ENCODE measurements around the gene ZNF207.
"Not testable (repeated sequence)": the region's sequence is repeated elsewhere in the genome, so short reads cannot be mapped to it uniquely, and the experiment has no call there.

The ZNF207 gene

GRCh38 chr17:32342603-32343325, 7.2 kb upstream of the ZNF207 start:
- H3K4me3 ChIP-seq (ENCODE audit: control insufficient read depth in 1 of 7, extremely low read depth in 1 of 7, insufficient read depth in 4 of 7, low read depth in 2 of 7, low read length in 6 of 7): peak overlapping the region in 6 of 7 experiments; percentile 76 to 91 (median 82)

GRCh38 chr17:32345951-32346600, 3.9 kb upstream of the ZNF207 start:
- H3K36me3 ChIP-seq (ENCODE audit: control insufficient read depth in 4 of 4, insufficient read depth in 4 of 4, low read length in 3 of 4): no peaks in the 10 kb centered on the region
- H3K27ac ChIP-seq (ENCODE audit: insufficient read depth in 1 of 2, low read depth in 1 of 2, low read length in 2 of 2, poor library complexity in 1 of 2, severe bottlenecking in 2 of 2): no peak overlapping the region
- 99% methylated on average over 9 of the region's 11 CpGs for WGBS (ENCODE audit: insufficient coverage)
- ChIA-PET POLR2A (no interaction called here), CTCF (interaction anchor here (0.8 to 1.1 kb wide), 2 partner anchors 27 to 208 kb away, joined by 3 read pairs; no protein-coding TSS in a partner anchor)
- no peaks in the 10 kb centered on the region for H3K27me3 ChIP-seq (replicated peaks in 2 of 5; ENCODE audit: control insufficient read depth in 4 of 5, insufficient read depth in 5 of 5, low read length in 4 of 5)
- peaks cover 9 to 31% (median 25%) of the 10 kb centered on the region in 4 experiments for H3K4me1 ChIP-seq (ENCODE audit: control extremely low read depth in 1 of 4, control insufficient read depth in 4 of 4, insufficient read depth in 4 of 4, low read length in 3 of 4)
- H3K9me3 ChIP-seq (ENCODE audit: control extremely low read depth in 1 of 5, control insufficient read depth in 4 of 5, insufficient read depth in 2 of 5, low read depth in 1 of 5, low read length in 4 of 5): no peaks in the 10 kb centered on the region
- no peak for DNase-seq
- H3K4me3 ChIP-seq (ENCODE audit: control insufficient read depth in 1 of 7, extremely low read depth in 1 of 7, insufficient read depth in 4 of 7, low read depth in 2 of 7, low read length in 6 of 7): no peak overlapping the region

More at GRCh38 chr17:32342603-32343325, 7.2 kb upstream of the ZNF207 start:
- DNase-seq: peak in 2 of 3 donors; percentile 47 to 56
- Histone ChIP-seq H3K4me1 (ENCODE audit: control extremely low read depth in 1 of 4, control insufficient read depth in 4 of 4, insufficient read depth in 4 of 4, low read length in 3 of 4) (peaks cover 8 to 25% (median 16%) of the 10 kb centered on the region in 4 experiments), H3K36me3 (ENCODE audit: control insufficient read depth in 4 of 4, insufficient read depth in 4 of 4, low read length in 3 of 4) (peaks cover 0 to 12% (median 8%) of the 10 kb centered on the region in 4 experiments), H3K27me3 (replicated peaks in 2 of 5; ENCODE audit: control insufficient read depth in 4 of 5, insufficient read depth in 5 of 5, low read length in 4 of 5) (no peaks in the 10 kb centered on the region), H3K9me3 (ENCODE audit: control extremely low read depth in 1 of 5, control insufficient read depth in 4 of 5, insufficient read depth in 2 of 5, low read depth in 1 of 5, low read length in 4 of 5) (no peaks in the 10 kb centered on the region), H3K27ac (ENCODE audit: insufficient read depth in 1 of 2, low read depth in 1 of 2, low read length in 2 of 2, poor library complexity in 1 of 2, severe bottlenecking in 2 of 2) (peak overlapping the region; percentile 67 to 85)
- POLR2A ChIA-PET: interaction anchor here (2.0 kb wide), 1 partner anchor 8 kb away, joined by 7 read pairs; no protein-coding TSS in a partner anchor
- CTCF ChIA-PET: no interaction called here
- WGBS (ENCODE audit: insufficient coverage): 90% methylated on average over 11 of the region's 14 CpGs

GRCh38 chr17:32348483-32348800, 1.5 kb upstream of the ZNF207 start:
- POLR2A ChIA-PET: interaction anchor here (0.7 kb wide), 1 partner anchor 29 kb away, joined by 4 read pairs; no protein-coding TSS in a partner anchor

GRCh38 chr17:32349503-32349853, 479 bp upstream of the ZNF207 start:
- CTCF ChIA-PET: no interaction called here
- no peaks in the 10 kb centered on the region for H3K9me3 ChIP-seq (ENCODE audit: control extremely low read depth in 1 of 5, control insufficient read depth in 4 of 5, insufficient read depth in 2 of 5, low read depth in 1 of 5, low read length in 4 of 5)
- peaks cover 7 to 33% (median 19%) of the 10 kb centered on the region in 4 experiments for H3K4me1 ChIP-seq (ENCODE audit: control extremely low read depth in 1 of 4, control insufficient read depth in 4 of 4, insufficient read depth in 4 of 4, low read length in 3 of 4)
- no peak for DNase-seq
- no peaks in the 10 kb centered on the region for H3K27me3 ChIP-seq (replicated peaks in 2 of 5; ENCODE audit: control insufficient read depth in 4 of 5, insufficient read depth in 5 of 5, low read length in 4 of 5)
- H3K4me3 ChIP-seq (ENCODE audit: control insufficient read depth in 1 of 7, extremely low read depth in 1 of 7, insufficient read depth in 4 of 7, low read depth in 2 of 7, low read length in 6 of 7): peak overlapping the region in 6 of 7 experiments; percentile 96 to 100 (median 99)
- 16% methylated on average over 15 of the region's 15 CpGs for WGBS (ENCODE audit: insufficient coverage)
- POLR2A ChIA-PET: interaction anchor here (0.9 kb wide), 1 partner anchor 9 kb away, joined by 3 read pairs; no protein-coding TSS in a partner anchor
- peak overlapping the region; percentile 99 for H3K27ac ChIP-seq (ENCODE audit: insufficient read depth in 1 of 2, low read depth in 1 of 2, low read length in 2 of 2, poor library complexity in 1 of 2, severe bottlenecking in 2 of 2)
- peaks cover 0 to 19% (median 10%) of the 10 kb centered on the region in 4 experiments for H3K36me3 ChIP-seq (ENCODE audit: control insufficient read depth in 4 of 4, insufficient read depth in 4 of 4, low read length in 3 of 4)

More at GRCh38 chr17:32348483-32348800, 1.5 kb upstream of the ZNF207 start:
- CTCF ChIA-PET: no interaction called here
- H3K27ac ChIP-seq (ENCODE audit: insufficient read depth in 1 of 2, low read depth in 1 of 2, low read length in 2 of 2, poor library complexity in 1 of 2, severe bottlenecking in 2 of 2): no peak overlapping the region
- H3K4me3 ChIP-seq (ENCODE audit: control insufficient read depth in 1 of 7, extremely low read depth in 1 of 7, insufficient read depth in 4 of 7, low read depth in 2 of 7, low read length in 6 of 7): no peak overlapping the region
- H3K9me3 ChIP-seq (ENCODE audit: control extremely low read depth in 1 of 5, control insufficient read depth in 4 of 5, insufficient read depth in 2 of 5, low read depth in 1 of 5, low read length in 4 of 5): no peaks in the 10 kb centered on the region
- H3K36me3 ChIP-seq (ENCODE audit: control insufficient read depth in 4 of 4, insufficient read depth in 4 of 4, low read length in 3 of 4): peaks cover 0 to 10% (median 5%) of the 10 kb centered on the region in 4 experiments
- no peaks in the 10 kb centered on the region for H3K27me3 ChIP-seq (replicated peaks in 2 of 5; ENCODE audit: control insufficient read depth in 4 of 5, insufficient read depth in 5 of 5, low read length in 4 of 5)
- peaks cover 7 to 33% (median 18%) of the 10 kb centered on the region in 4 experiments for H3K4me1 ChIP-seq (ENCODE audit: control extremely low read depth in 1 of 4, control insufficient read depth in 4 of 4, insufficient read depth in 4 of 4, low read length in 3 of 4)
- DNase-seq: no peak
- no CpG with 5 or more reads among the region's 2 CpGs for WGBS (ENCODE audit: insufficient coverage)

- 0% methylated on average over 8 of the region's 20 CpGs for WGBS (ENCODE audit: insufficient coverage)
- CTCF ChIA-PET: interaction anchor here (1.1 to 1.8 kb wide), 4 partner anchors 9 to 32 kb away, joined by 3 to 4 read pairs (median 4); no protein-coding TSS in a partner anchor
- Histone ChIP-seq H3K4me3 (ENCODE audit: control insufficient read depth in 1 of 7, extremely low read depth in 1 of 7, insufficient read depth in 4 of 7, low read depth in 2 of 7, low read length in 6 of 7) (peak overlapping the region; percentile 92 to 100 (median 99)), H3K36me3 (ENCODE audit: control insufficient read depth in 4 of 4, insufficient read depth in 4 of 4, low read length in 3 of 4) (peaks cover 8 to 32% (median 19%) of the 10 kb centered on the region in 4 experiments), H3K27ac (ENCODE audit: insufficient read depth in 1 of 2, low read depth in 1 of 2, low read length in 2 of 2, poor library complexity in 1 of 2, severe bottlenecking in 2 of 2) (peak overlapping the region; percentile 99), H3K27me3 (replicated peaks in 2 of 5; ENCODE audit: control insufficient read depth in 4 of 5, insufficient read depth in 5 of 5, low read length in 4 of 5) (no peaks in the 10 kb centered on the region), H3K4me1 (ENCODE audit: control extremely low read depth in 1 of 4, control insufficient read depth in 4 of 4, insufficient read depth in 4 of 4, low read length in 3 of 4) (peaks cover 7 to 37% (median 20%) of the 10 kb centered on the region in 4 experiments), H3K9me3 (ENCODE audit: control extremely low read depth in 1 of 5, control insufficient read depth in 4 of 5, insufficient read depth in 2 of 5, low read depth in 1 of 5, low read length in 4 of 5) (no peaks in the 10 kb centered on the region)
- POLR2A ChIA-PET: interaction anchor here (0.6 to 1.1 kb wide), 3 partner anchors 9 to 400 kb away, joined by 3 to 7 read pairs (median 3); partner anchors contain the start of gene C17orf75
- peak; percentile 74 to 80 (median 75) for DNase-seq
Observed at GRCh38 chr17:32350666-32351418, 885 bp downstream of the ZNF207 start.

- POLR2A ChIA-PET; DNase-seq; H3K9me3 ChIP-seq (ENCODE audit: control extremely low read depth in 1 of 5, control insufficient read depth in 4 of 5, insufficient read depth in 2 of 5, low read depth in 1 of 5, low read length in 4 of 5); H3K27me3 ChIP-seq (replicated peaks in 2 of 5; ENCODE audit: control insufficient read depth in 4 of 5, insufficient read depth in 5 of 5, low read length in 4 of 5); H3K27ac ChIP-seq (ENCODE audit: insufficient read depth in 1 of 2, low read depth in 1 of 2, low read length in 2 of 2, poor library complexity in 1 of 2, severe bottlenecking in 2 of 2): not testable (repeated sequence)
- Histone ChIP-seq H3K4me3 (ENCODE audit: control insufficient read depth in 1 of 7, extremely low read depth in 1 of 7, insufficient read depth in 4 of 7, low read depth in 2 of 7, low read length in 6 of 7) (peak overlapping the region in 5 of 7 experiments; percentile 2 to 100 (median 13)), H3K4me1 (ENCODE audit: control extremely low read depth in 1 of 4, control insufficient read depth in 4 of 4, insufficient read depth in 4 of 4, low read length in 3 of 4) (peaks cover 7 to 37% (median 20%) of the 10 kb centered on the region in 4 experiments), H3K36me3 (ENCODE audit: control insufficient read depth in 4 of 4, insufficient read depth in 4 of 4, low read length in 3 of 4) (peaks cover 12 to 47% (median 28%) of the 10 kb centered on the region in 4 experiments)
- CTCF ChIA-PET: interaction anchor here (0.9 to 1.2 kb wide), 2 partner anchors 10 to 11 kb away, joined by 3 read pairs; no protein-coding TSS in a partner anchor
- 96% methylated on average over 9 of the region's 9 CpGs for WGBS (ENCODE audit: insufficient coverage)
Observed at GRCh38 chr17:32352734-32353133, 2.8 kb downstream of the ZNF207 start.
